GM18519 (cell line): ENCODE results near the gene MAD1L1.
"Not testable (repeated sequence)": the region's sequence is repeated elsewhere in the genome, so short reads cannot be mapped to it uniquely, and the experiment has no call there.

Experiments
- ATAC-seq: cut with Tn5 transposase; IDR thresholded peaks from one replicate; pipeline ENCODE4 v1.9.1; 2021; ENCODE audit warnings: mild to moderate bottlenecking, moderate library complexity; ENCODE audit not compliant: unreplicated experiment, low FRiP score

MAD1L1 gene

DNA sequence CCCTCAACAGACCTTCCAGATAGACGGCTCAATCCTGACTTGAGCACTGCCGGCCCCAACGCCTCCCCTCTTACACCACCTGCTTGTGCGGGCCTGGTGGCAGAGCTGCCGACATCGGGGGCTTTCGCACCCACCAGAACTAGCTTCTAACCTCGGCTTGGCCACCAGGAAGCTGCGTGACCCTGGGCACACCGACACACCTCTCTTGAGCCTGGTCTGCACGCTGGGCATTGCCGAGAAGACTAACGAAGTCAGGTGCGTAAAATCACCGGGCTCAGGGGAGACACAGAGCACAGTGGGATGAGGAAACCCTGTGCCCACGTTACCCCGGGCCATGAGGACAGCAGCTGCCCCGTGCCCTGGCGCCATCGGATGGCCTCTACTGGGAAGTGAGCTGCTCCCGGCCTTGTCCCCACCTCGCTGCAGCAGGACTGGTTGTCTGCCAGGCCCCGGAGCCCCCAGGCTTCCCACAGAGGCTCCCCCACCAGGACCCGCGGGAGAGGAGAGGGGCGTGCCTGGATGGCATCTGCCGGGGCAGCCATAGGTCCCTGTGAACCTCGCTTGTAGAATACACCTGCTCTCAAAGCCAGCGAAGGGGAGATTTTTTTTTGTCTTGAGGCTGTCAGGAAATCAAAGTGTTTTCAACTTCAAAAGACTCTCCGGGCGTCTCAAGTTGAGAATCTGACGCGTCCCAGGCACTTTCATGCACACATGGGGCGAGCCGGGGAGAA, 408.4 kb downstream of the MAD1L1 start:
- ATAC-seq, result not testable (repeated sequence)

DNA sequence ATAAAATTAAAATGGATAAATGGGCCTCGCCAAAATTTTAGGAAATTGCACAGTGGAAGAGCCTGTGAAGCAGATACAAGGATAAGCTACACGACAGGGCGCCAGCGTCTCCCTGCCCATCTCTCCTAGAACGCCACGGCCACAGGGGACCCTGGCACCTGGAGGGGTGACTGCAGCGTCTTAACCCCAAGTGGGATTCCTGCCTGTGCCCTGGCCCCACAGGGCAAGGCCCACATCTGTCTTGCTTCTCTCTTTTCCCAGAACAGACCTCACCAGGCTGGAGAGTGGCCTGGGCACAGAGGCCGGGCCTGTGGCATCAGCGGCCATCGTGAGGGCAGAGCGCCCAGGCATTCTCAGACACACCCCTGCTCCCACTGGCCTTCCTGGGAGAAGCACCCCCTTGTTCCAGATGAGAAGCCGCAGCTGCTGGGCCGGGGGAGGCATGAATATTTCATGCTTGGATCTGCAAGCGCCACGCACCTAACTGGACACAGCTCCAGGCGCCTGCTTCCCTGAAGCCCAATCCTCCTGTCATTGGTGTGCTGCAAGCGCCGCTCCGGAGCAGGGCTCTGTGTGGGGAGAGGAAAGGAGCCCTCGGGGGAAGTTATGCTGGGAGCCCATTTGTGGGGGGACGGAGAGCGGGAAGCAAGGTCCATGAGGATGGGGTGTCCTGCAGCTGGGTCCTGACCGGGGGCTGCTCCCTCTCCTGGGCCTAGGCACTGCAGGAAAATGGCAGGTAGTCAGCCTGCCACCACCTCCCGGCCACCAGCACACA, 409.2 kb downstream of the MAD1L1 start:
- ATAC-seq, result no peak

GRCh38 chr7:1819259-1819841, 413.4 kb downstream of the MAD1L1 start:
- no peak for ATAC-seq

DNA sequence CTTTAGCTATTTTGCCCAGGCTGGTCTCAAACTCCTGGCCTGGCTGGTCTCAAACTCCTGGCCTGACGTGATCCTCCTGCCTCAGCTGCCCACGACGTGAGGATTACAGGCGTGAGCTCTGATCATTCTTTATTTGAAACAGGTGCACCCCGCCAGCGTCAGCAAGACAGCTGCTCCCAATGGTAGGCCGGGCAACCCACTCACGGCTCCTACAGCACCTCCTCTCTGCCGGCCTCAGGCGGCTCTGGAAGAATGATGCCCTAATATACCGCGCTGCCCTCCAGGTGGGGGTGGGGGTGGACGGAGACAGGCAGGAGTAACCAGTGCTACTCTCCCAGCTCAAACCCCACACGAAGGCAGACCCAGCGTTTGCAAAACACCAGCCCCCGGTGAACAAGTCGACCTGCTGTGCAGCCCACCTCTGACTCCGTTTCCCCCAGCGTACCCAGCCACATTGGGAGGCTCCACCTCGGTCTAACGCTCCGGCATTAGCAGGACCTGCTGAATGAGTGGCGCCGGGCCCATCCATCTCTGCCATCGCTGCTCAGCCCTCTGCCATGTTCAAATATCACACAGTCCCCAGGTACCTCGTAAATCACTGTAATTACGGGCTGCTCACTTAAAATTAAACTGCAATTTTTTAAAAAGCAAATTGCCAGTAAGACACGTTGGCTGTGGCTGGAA, 414.0 kb downstream of the MAD1L1 start:
- ATAC-seq, result no peak

DNA sequence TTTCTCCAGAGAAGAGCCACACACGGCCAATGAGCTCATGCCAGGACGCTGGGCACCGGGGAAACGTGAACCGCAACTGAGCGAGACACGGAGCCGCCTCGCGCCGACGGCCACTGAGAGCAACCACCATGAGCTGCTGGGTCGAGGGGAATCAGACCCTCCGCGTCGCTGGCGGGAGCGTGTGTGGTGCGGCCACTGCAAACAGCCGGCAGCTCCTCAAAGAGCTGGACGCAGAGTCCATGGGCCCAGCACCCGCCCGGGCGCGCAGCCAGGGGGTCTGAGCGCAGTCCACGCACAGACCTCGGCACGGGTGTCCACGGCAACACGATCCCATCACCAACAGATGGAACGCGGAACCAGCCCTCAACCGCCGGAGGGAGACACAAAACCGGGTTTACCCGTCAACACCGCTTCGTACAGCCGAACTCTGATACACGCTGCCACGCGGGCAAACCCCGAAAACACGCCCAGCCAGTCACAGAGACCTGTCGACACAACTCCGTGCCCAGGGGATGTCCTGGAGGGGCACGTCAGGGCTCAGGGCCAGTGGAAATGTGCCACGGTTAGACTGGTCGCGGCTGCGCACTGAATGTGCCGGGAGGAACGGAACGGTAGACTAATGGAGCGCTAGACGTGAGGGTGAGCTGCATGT, 415.6 kb downstream of the MAD1L1 start:
- ATAC-seq, result no peak

DNA sequence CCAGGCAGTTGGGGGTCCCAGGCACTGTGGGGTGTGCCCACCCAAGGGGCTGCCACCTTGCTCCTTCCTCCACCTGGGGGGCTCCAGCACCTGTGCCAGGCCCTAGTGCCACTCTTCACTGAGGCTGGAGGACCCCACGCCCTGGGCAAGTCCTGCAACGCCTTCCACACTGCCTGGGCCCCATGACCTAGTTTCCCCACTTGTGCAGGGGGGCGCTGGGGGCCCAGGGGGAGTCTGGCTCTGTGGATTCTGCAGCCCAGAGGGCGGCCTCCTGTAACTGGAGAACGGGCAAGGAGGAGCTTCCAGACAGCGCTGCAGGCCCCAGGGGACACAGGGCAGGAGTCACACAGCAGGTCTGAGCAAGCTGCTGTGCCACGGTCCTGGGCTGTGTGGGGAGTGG, 416.3 kb downstream of the MAD1L1 start:
- ATAC-seq, result not testable (repeated sequence)

DNA sequence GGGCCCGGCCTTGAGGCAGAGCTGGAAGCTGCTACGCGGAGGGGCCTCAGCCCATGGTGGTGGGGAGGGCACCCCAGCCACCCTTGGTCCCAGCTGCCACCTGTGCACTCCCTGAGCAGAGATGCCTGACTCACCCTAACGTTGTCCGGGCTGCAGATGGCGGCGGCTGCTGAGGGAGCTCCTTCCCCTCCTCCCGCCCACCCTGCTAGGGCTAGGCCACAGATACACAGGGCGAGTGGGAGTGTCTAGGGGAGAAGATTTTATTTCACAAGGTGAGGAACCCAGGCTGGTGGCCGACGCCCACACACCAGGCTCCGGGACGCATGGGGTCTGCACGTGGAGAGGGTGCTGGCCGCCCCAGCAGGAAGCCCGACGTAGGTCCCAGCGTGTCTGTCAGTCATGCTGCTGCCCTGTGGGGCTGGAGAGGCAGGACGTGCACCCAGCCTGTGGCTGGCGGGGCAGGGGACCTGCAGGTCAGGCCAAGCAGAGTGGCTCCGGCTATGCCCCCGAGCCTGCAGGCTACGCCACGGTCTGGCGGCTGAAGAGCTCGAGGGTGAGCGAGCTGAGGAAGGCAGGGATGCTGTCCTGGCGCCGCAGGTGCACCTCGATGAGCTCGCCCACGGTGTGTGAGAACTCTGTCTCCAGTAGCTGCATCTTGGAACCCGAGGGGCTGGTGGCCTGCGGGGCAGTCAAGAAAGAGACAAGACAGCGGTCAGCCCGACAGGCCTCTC, 417.0 kb downstream of the MAD1L1 start:
- not testable (repeated sequence) for ATAC-seq

GRCh38 chr7:1815051-1815481, 417.7 kb downstream of the MAD1L1 start:
- no peak for ATAC-seq

GRCh38 chr7:1814089-1814811, 418.5 kb downstream of the MAD1L1 start:
- ATAC-seq, result no peak

DNA sequence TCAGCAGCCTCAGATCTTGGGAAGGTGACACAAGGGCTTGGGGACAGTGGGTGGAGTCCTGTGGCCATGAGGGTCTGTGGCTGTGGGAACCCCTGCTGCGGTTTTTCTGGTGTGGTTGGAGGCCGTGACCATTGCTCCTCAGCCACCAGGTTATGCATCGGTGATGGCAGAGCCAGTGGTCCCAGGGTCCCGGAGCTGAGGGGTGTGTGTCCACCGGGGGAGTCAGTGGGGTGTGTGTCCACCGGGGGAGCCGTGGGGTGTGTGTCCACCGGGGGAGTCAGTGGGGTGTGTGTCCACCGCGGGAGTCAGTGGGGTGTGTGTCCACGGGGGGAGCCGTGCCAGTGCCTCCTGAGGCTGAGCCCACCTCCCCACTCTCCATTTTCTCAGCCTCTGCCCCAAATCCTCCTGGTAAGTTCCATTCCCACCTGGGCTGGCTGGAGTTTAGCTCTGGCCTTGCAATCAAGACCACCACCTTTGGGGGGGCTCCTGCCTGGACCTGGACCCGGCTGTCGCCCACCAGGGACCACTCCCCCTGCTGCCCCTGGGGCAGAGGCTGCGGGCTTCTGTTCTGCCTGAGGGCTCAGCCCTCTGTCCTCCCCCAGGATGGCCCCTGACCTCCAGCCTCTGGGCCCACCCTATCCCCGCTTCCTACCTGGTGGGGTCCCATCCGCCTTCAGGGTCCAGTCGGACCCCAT, 419.2 kb downstream of the MAD1L1 start:
- no peak for ATAC-seq

- no peak for ATAC-seq
Measured at GRCh38 chr7:1812509-1813393, 420.0 kb downstream of the MAD1L1 start.

DNA sequence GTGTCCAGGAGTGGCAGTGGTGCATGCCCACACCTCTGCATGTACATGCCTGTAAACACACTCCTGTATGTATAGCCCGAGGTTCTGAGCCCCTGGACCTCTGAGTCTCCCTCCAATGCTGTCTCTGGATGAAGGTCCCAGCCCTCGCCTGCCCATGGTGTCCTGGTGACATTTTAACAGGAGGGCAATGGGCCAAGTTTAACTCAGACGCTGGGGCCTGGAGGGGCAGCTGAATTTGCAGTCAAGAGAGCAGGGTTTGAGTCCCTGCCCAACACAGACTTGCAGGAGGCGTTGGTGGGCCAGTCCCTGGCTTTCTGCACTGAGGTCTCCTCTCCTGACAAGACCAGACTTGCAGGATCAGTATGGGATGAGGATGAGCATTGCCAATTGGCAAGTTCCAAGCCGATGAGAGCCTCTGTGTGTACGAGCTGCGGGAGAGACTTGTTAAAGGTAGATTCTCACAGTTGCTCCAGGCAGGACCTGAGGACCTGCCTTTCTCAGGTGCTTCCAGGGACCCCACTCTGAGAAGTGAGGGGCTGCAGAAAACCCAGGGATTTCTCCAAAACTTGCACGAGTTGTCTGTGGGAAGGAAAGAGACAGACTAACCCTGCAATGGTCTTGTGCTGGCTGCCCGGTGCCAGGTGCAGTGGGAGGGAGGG, 420.8 kb downstream of the MAD1L1 start:
- ATAC-seq, result no peak

DNA sequence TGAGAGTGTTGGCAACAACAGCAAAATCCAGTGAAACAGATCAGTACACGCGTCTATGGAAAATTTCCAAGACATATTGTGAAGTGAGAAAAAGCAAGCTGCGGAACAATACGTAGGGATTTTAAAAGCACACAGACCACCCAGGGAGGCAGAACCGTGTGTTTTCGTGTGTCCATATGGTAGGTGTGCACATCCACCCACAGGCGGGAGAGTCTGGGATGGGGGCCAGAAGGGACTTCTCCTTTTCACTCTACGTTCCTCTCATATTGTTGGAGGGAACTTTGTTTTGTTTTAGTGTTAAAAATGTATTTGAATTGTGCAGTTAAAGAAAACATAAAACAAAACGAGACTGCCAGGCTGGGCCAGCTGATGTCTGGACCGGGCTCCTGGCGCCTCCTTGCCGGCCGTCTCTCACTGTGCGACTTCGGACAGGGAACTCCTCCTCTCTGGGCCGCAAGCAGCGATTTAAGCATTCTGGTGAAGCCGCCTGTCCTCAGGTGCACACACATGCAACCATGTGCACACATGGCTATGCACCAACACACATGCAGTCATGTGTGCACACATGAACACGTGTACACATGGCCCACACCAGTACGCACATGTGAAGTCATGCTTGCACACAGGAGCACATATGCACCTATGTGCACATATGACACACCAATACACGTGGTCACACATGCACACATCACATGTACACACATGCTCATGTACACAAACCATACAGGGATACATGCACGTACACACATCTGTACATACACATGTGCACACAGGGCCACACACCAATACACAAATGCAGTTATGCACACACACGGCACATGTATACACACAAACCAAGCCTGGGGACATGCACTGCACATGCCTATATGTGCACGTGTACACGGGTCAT, 421.5 kb downstream of the MAD1L1 start:
- no peak for ATAC-seq

DNA sequence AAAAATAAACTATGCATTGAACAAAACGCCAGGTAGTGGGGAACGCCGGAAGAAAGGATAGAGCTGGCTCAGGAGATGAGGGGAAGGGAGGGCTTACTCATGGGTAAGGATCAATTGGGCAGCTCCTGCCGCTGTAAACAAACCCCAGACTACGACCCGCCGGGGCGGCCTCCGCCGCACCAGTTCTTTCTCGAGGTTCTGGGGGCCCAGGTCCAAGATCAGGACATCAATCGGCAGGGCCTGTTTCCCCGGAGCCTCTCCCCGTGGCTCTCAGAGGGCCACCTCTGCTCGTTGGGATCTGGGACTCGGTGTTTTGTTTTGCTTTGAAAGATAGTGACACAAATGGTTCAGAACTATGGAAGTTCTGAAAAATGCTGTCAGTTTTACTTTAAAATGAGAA, 422.2 kb downstream of the MAD1L1 start:
- no peak for ATAC-seq

- no peak for ATAC-seq
Measured at GRCh38 chr7:1809601-1810258, 423.0 kb downstream of the MAD1L1 start.

GRCh38 chr7:1809070-1809469, 423.7 kb downstream of the MAD1L1 start:
- no peak for ATAC-seq
